Stimulated activated naive CD8-positive, alpha-beta T cell treated with anti-CD3 and anti-CD28 coated beads, Interleukin-15, Interleukin-2, amounts not matched to agents 100 ng/mL and 50 ng/mL, for 24 hours (primary cell): ENCODE measurements around the gene DCTD.

Experiments
- H3K27ac Mint-ChIP-seq: one replicate; pipeline ENCODE4 v1.8.0; 2021; ENCODE audit warnings: mild to moderate bottlenecking, mixed read lengths
- H3K27me3 Mint-ChIP-seq: one replicate; pipeline ENCODE4 v1.8.0; 2021; ENCODE audit warnings: mixed read lengths
- H3K36me3 Mint-ChIP-seq: one replicate; pipeline ENCODE4 v1.8.0; 2021; ENCODE audit warnings: low read depth, mixed read lengths
- H3K4me1 Mint-ChIP-seq: one replicate; pipeline ENCODE4 v1.8.0; 2021; ENCODE audit warnings: low read depth, mixed read lengths
- H3K4me3 Mint-ChIP-seq: one replicate; pipeline ENCODE4 v1.8.0; 2021; ENCODE audit warnings: mild to moderate bottlenecking, mixed read lengths
- H3K9me3 Mint-ChIP-seq: one replicate; pipeline ENCODE4 v1.8.0; 2021; ENCODE audit warnings: mixed read lengths

Gene DCTD

DNA sequence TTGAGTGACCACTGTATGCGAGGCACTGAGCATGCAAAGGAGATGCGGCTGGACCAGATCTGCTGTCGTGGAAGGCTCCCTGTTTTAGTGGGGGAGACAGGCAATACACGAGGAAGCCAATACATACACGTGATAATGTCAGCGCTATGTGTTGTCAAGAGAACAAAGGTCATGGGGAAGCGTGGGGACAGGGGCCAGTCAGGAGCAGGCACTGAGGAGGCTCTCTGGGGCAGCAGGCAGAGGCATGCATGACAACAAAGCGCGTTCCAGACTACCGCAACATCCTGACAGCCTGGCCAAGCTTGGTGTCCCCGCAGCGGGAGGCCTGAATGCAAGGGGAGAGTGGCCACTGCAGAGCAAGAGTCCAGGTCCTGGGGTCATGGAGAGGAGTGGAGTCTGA lies 61.9 kb downstream of the DCTD start:
- H3K27ac Mint-ChIP-seq: no peak overlapping the region
- no peak overlapping the region for H3K4me3 Mint-ChIP-seq
- peaks cover 7% of the 10 kb centered on the region for H3K36me3 Mint-ChIP-seq
- H3K9me3 Mint-ChIP-seq: peaks cover 7% of the 10 kb centered on the region
- no peaks in the 10 kb centered on the region for H3K27me3 Mint-ChIP-seq
- no peaks in the 10 kb centered on the region for H3K4me1 Mint-ChIP-seq

DNA sequence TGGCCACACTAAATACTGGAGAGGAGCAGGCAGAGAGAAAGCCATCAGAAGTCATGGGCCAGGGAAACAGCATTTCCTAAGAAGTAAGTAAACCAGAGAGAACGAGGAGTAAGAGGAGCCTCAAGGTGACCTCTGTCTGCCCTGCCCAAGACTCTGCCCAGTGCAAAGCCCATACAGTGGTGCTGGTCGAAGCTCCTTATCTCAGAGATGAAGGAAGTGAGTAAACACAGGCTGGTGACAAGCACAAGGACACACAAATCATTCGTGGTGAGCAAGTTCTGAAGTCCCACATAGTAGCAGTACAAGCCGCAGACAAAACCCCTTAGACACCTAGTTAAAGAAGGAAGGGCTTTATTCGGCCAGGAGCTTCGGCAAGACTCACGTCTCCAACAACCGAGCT lies 62.7 kb downstream of the DCTD start:
- H3K9me3 Mint-ChIP-seq: no peaks in the 10 kb centered on the region
- no peak overlapping the region for H3K27ac Mint-ChIP-seq
- no peaks in the 10 kb centered on the region for H3K27me3 Mint-ChIP-seq
- no peaks in the 10 kb centered on the region for H3K4me1 Mint-ChIP-seq
- H3K36me3 Mint-ChIP-seq: no peaks in the 10 kb centered on the region
- H3K4me3 Mint-ChIP-seq: no peak overlapping the region

DNA sequence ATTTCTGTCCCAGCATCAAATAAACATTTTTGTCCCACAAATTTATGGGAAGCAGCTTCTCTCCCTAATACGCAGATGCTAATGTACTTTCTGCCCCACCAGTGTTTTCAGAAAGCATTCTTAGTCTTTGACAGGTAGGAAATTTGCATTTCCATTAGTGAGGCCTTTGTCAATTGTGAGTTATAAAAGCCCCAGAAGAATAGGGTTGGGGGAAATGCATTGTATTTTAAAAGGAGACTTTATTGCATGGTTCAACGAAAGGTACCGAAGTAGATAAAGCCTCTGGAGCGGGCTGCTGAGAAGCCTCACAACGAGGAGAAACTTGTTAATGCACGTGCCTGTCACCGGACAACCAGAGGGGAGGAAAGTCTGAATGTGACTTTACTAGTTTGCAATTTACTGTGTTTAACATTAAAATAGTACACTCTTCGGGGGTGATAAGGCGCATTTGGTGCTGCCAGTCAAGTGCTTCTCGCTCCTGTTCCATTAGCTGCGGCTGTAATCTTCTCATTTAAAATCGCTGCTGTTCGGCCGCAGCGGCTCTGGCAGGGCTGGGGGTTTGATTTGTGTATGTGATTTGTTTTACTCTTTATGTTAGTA lies 63.4 kb downstream of the DCTD start:
- no peak overlapping the region for H3K27ac Mint-ChIP-seq
- no peaks in the 10 kb centered on the region for H3K36me3 Mint-ChIP-seq
- no peaks in the 10 kb centered on the region for H3K4me1 Mint-ChIP-seq
- H3K9me3 Mint-ChIP-seq: no peaks in the 10 kb centered on the region
- H3K4me3 Mint-ChIP-seq: no peak overlapping the region
- no peaks in the 10 kb centered on the region for H3K27me3 Mint-ChIP-seq

DNA sequence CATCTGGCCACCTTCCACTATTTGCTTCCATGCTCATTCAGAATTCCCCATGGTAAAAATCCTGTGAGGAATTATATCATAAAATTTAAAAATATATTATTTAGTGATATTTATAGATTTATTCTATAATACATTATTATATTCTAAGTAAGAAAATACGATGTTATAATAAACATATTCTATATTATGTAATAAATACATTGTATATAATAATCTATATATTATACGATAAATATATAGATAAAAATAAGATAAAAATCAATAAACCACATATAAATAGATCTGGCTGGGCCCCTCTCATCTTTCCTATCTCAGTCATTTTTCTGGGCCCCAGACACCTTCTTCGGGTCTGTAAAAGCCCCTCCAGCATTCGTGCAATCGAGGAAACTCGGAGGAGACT lies 68.5 kb downstream of the DCTD start:
- Mint-ChIP-seq H3K36me3 (no peaks in the 10 kb centered on the region), H3K27me3 (peaks cover 9% of the 10 kb centered on the region), H3K4me3 (no peak overlapping the region), H3K27ac (no peak overlapping the region), H3K9me3 (no peaks in the 10 kb centered on the region), H3K4me1 (no peaks in the 10 kb centered on the region)

DNA sequence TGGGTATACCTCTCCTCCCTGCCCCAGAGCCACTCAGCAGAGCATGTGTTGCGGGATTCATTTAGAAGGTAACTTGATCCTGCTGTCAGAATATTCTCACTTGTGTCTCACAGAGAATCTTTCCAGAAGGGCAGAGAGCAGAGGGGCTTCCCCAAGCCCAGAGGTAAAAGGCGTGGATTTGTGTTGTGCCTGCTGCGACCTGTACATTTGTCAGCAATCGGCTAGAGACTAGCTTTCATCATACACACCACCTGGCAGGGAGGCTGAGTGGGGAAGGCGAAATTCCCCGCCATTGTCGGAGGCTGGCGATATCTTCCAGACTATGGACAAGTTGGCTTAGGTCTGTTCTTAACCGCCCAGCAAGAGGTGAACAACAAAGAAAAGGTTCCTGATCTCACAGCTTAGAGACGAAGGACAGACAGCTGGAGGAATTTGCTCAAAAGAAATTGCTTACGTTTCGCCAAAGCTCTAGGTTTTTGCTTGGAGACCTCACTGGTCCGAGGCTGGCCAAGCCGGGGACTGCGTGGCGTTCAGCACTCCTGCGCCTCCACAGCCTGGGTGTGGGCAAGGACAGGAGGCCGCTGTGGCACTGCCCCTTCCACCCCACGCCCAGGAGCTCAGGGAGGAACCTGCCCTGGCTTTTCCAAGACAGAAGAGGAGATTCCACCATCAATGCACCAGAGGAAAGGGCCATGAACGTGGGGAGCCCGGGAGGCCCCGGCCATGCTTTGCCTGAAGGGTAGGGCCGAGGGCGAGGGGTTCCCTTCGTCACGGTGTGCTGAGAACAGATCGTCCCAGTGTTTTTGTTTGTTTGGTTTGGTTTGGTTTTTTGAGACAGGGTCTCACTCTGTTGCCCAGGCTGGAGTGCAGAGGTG lies 69.4 kb downstream of the DCTD start:
- Mint-ChIP-seq H3K27ac (no peak overlapping the region), H3K9me3 (no peaks in the 10 kb centered on the region), H3K4me1 (no peaks in the 10 kb centered on the region), H3K4me3 (no peak overlapping the region), H3K36me3 (no peaks in the 10 kb centered on the region), H3K27me3 (peaks cover 9% of the 10 kb centered on the region)

DNA sequence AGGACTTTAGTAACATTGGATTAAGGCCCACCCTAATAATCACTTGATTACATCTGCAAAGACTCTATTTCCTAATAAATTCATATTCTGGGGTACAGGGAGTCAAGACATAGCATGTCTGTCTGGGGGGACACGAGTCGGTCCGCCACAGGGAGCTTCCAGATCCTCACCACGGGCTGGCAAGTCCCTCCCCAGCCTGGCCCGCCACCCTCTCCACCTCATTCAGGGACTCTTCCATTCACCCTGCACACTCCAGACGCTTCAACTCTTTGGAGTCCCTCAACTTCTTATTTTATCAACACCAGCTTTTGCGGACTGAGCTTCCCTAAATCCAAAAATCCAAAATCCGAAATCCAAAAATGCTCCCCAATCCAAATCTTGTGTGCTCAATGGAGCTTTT lies 71.2 kb downstream of the DCTD start:
- Mint-ChIP-seq H3K9me3 (no peaks in the 10 kb centered on the region), H3K27ac (no peak overlapping the region), H3K4me1 (no peaks in the 10 kb centered on the region), H3K36me3 (no peaks in the 10 kb centered on the region), H3K27me3 (peaks cover 9% of the 10 kb centered on the region), H3K4me3 (no peak overlapping the region)

DNA sequence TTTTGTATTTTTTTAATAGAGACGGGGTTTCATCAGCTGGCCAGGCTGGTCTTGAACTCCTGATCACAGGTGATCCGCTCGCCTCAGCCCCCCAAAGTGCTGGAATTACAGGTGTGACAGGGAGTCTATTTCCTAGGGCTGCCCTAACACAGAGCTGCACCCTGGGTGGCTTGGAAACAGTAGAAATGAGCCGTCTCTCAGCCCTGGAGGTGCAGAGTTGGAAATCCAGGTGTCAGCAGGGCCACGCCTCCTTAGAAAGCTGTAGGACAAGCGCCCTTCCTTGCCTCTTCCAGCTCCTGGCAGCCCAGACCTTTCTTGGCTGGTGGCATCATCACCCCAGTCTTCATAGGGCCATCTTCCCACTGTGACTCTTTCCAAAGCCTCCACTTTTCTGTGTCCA lies 71.6 kb downstream of the DCTD start:
- Mint-ChIP-seq H3K27me3 (peaks cover 9% of the 10 kb centered on the region), H3K4me3 (no peak overlapping the region), H3K4me1 (no peaks in the 10 kb centered on the region), H3K27ac (no peak overlapping the region), H3K9me3 (no peaks in the 10 kb centered on the region), H3K36me3 (no peaks in the 10 kb centered on the region)

DNA sequence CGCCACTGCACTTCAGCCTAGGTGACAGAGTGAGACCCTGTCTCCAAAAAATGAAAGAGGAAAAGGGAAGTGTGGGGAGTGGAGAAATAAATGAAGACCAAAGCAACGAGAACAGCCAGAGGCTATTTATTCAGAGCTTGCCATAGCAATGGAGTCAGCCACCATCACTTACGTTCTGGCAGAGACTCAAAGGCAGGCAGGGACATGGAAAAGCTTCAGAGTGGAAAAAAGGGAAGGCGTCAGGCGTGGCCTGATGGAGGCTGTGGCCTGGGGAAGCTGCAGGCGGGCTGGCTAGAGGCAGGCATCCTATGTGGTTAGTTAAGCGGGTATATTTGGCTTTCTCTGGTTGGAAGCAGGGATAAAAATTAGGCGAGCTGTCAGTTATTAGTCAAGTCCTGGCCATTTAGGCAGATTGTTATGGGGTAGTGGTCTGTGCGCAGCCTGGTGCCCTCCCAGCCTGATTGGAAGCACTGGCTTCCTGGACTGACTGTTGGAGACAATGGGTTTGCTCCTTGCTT lies 73.3 kb downstream of the DCTD start:
- Mint-ChIP-seq H3K9me3 (no peaks in the 10 kb centered on the region), H3K4me3 (no peak overlapping the region), H3K27ac (no peak overlapping the region), H3K4me1 (no peaks in the 10 kb centered on the region), H3K36me3 (no peaks in the 10 kb centered on the region), H3K27me3 (peaks cover 9% of the 10 kb centered on the region)

DNA sequence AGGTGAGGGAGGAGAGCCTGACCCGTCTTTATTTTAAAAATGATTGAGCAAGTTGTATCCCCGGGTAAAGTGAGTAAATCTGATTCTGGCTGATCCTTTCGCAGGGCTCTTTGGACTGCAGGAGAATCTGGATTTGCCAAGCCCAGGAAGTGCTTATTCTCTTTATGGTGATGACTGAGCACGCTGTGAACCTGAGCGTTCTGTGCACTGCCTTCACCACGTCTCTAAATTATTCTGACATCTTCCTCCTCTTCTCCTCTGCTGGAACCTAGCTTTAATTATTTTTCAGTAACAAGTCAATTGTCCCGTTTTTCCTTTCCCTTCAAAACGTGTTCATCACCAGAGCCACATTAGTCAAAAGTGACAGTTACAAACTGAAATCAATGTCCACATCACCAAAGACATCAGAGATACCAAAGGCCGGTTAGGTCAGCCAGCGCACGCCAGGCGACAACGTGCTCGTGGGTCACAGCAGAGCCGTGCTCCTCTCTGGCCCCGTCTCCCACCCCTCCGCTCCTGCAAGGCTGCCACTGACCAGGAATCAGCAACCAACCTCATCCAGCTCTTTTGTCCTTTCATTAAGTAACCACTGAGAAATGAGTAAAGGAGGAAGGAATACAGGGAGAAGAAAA lies 74.3 kb downstream of the DCTD start:
- H3K9me3 Mint-ChIP-seq: no peaks in the 10 kb centered on the region
- H3K36me3 Mint-ChIP-seq: no peaks in the 10 kb centered on the region
- H3K27me3 Mint-ChIP-seq: peaks cover 13% of the 10 kb centered on the region
- no peak overlapping the region for H3K4me3 Mint-ChIP-seq
- no peaks in the 10 kb centered on the region for H3K4me1 Mint-ChIP-seq
- H3K27ac Mint-ChIP-seq: no peak overlapping the region

DNA sequence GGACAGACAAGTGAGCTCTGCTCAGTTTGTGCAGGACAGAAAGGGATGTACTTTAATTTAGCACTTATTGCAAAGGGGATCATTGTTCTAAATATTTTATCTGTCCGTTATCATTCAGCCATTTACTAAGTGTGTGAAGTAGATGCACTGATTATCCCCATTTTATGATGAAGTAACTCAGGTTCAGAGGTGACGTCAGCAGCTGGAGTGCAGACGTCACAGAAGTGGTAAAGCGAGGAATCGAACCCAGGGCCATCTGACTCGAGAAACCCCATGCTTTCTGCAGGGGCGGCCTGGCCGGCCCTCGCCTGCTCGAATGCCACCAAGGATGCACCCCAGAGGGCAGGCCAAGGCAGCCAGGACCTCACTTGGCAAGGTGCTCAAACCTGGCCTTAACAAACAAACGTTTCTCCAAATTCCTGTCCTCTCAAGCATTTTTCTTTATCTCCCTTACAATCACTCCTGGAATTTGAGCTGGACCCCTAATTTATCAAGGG lies 75.0 kb downstream of the DCTD start:
- Mint-ChIP-seq H3K36me3 (no peaks in the 10 kb centered on the region), H3K27ac (no peak overlapping the region), H3K4me3 (no peak overlapping the region), H3K9me3 (no peaks in the 10 kb centered on the region), H3K27me3 (peaks cover 19% of the 10 kb centered on the region), H3K4me1 (no peaks in the 10 kb centered on the region)

DNA sequence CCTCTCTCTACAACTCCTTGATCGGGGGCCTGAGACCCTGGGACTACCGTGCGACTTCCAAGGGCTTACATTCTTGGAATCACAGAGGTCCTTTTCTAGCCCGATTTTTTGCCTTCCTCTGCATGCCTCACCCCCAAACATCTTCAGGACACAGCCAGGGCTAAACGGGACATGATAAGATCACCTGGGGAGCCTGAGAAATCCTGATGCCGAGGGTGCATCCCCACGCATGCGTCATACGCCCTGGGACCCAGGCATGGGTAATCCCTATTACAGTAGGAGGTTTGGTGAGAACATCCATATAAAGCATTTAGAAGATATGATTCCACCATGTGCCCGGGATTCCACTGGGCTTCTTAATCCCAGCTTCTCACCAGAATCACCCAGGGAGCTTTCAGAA lies 77.1 kb downstream of the DCTD start:
- Mint-ChIP-seq H3K27ac (no peak overlapping the region), H3K36me3 (no peaks in the 10 kb centered on the region), H3K4me1 (no peaks in the 10 kb centered on the region), H3K4me3 (no peak overlapping the region), H3K9me3 (no peaks in the 10 kb centered on the region), H3K27me3 (peaks cover 32% of the 10 kb centered on the region)
